Measurements from ENCODE around the gene SMKR1.

DNA sequence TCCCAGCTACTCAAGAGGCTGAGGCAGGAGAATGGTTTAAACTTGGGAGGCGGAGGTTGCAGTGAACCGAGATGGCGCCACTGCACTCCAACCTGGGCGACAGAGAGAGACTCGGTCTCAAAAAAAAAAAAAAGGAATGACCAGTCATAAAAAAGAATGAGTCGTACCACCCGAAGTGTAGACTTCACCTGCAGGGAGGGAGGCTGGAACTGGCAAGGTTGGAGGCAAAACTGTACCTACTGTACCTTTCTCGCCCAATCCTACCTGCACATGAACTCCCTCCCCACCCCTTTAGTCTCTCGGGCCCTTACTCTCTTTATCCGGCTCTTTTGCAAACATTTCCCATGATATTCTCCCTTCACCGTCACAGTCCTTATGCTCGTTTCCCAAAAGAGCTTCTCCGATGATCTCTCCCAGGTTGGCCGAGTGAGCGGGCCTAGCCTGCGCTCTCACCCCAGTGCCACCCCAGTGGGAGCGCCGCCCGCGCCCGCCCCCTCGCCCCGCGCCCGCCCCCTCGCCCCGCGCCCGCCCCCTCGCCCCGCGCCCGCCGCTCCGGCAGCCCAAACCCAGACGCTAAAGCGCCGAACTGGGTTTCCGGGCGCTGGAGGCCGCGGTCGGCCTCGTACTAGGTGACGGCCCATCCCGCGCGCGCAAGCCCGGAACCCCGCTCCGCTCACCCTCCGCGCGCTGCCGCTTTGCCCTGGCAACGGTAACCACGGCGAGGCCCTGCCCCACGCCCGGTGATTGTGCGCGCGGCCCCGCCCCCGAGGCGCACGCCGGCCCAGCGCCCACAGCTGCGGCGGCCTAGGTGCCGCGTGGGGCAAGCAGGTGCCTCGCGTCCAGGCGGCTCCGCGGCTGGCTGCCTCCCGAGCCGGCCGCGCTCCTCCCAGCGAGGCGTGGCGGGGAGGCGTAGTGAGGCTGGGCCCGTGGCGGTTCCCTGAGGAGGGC is at the start of gene SMKR1:
- no peak for TF ChIP-seq EZH2 (IDR thresholded peaks at IDR 0.05; ENCODE audit: low read depth, low read length, severe bottlenecking)
- no peak for TF ChIP-seq JUND (IDR thresholded peaks at IDR 0.05; ENCODE audit: low read length)
- TF ChIP-seq SIN3A (conservative IDR thresholded peaks at IDR 0.05 in 1 of 2, IDR thresholded peaks at IDR 0.05 in 1 of 2; ENCODE audit: low read depth in 1 of 2, low read length in 2 of 2): peak in 1 of 2 experiments; percentile 64; a peak in 2 of 4 replicates
- no peak for TF ChIP-seq NANOG (IDR thresholded peaks at IDR 0.05; ENCODE audit: insufficient read depth, low read depth, low read length, poor library complexity, severe bottlenecking)
- no peak for TF ChIP-seq CEBPB (IDR thresholded peaks at IDR 0.05; ENCODE audit: low read depth, low read length)
- TF ChIP-seq RAD21 (IDR thresholded peaks at IDR 0.05 in 1 of 2, conservative IDR thresholded peaks at IDR 0.05 in 1 of 2; ENCODE audit: low read depth in 2 of 2, low read length in 2 of 2): no peak; a peak in 1 of 4 replicates
- no peak for TF ChIP-seq GABPA (IDR thresholded peaks at IDR 0.05; ENCODE audit: borderline replicate concordance, insufficient read depth, low read length)
- TF ChIP-seq SIRT6 (IDR thresholded peaks at IDR 0.05; ENCODE audit: low read length): no peak
- no peak for TF ChIP-seq TBP (IDR thresholded peaks at IDR 0.05; ENCODE audit: low read depth, low read length)
- no peak for TF ChIP-seq CHD2 (IDR thresholded peaks at IDR 0.05; ENCODE audit: low read length)
- no peak for TF ChIP-seq CREB1 (IDR thresholded peaks at IDR 0.05)
- TF ChIP-seq, protein P1, sequence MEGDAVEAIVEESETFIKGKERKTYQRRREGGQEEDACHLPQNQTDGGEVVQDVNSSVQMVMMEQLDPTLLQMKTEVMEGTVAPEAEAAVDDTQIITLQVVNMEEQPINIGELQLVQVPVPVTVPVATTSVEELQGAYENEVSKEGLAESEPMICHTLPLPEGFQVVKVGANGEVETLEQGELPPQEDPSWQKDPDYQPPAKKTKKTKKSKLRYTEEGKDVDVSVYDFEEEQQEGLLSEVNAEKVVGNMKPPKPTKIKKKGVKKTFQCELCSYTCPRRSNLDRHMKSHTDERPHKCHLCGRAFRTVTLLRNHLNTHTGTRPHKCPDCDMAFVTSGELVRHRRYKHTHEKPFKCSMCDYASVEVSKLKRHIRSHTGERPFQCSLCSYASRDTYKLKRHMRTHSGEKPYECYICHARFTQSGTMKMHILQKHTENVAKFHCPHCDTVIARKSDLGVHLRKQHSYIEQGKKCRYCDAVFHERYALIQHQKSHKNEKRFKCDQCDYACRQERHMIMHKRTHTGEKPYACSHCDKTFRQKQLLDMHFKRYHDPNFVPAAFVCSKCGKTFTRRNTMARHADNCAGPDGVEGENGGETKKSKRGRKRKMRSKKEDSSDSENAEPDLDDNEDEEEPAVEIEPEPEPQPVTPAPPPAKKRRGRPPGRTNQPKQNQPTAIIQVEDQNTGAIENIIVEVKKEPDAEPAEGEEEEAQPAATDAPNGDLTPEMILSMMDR (IDR thresholded peaks at IDR 0.05; ENCODE audit: control extremely low read depth in 1 of 3, insufficient read depth in 1 of 3, low read depth in 1 of 3, low read length in 3 of 3): no peak
